ENCODE data around the gene CLEC4G.

GRCh38 chr19:7706955-7707456 lies 24.9 kb downstream of the CLEC4G start:
- TF ChIP-seq ZNF311 (CRISPR knock-in tag; IDR thresholded peaks at IDR 0.05) (no peak), CBX3 (IDR thresholded peaks at IDR 0.05; ENCODE audit: borderline replicate concordance in 1 of 2, low read length in 2 of 2) (no peak), NFYB (IDR thresholded peaks at IDR 0.05; ENCODE audit: extremely low read depth, insufficient read length) (no peak), SRSF1 (IDR thresholded peaks at IDR 0.05; ENCODE audit: low read depth, low read length) (no peak), CCAR2 (IDR thresholded peaks at IDR 0.05; ENCODE audit: low read depth, low read length) (no peak), TCF7 (IDR thresholded peaks at IDR 0.05; ENCODE audit: borderline replicate concordance) (no peak), RCOR1 (IDR thresholded peaks at IDR 0.05; ENCODE audit: borderline replicate concordance in 1 of 2, low read depth in 2 of 2, low read length in 2 of 2) (no peak), RBM34 (IDR thresholded peaks at IDR 0.05; ENCODE audit: borderline replicate concordance, insufficient read depth, low read length) (no peak), PHF21A (IDR thresholded peaks at IDR 0.05; ENCODE audit: borderline replicate concordance, low read depth) (no peak), RFX5 (IDR thresholded peaks at IDR 0.05; ENCODE audit: low read depth, low read length) (no peak)
- TF ChIP-seq, protein P1, sequence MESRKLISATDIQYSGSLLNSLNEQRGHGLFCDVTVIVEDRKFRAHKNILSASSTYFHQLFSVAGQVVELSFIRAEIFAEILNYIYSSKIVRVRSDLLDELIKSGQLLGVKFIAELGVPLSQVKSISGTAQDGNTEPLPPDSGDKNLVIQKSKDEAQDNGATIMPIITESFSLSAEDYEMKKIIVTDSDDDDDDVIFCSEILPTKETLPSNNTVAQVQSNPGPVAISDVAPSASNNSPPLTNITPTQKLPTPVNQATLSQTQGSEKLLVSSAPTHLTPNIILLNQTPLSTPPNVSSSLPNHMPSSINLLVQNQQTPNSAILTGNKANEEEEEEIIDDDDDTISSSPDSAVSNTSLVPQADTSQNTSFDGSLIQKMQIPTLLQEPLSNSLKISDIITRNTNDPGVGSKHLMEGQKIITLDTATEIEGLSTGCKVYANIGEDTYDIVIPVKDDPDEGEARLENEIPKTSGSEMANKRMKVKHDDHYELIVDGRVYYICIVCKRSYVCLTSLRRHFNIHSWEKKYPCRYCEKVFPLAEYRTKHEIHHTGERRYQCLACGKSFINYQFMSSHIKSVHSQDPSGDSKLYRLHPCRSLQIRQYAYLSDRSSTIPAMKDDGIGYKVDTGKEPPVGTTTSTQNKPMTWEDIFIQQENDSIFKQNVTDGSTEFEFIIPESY (CRISPR knock-in tag; IDR thresholded peaks at IDR 0.05), result no peak
- TF ChIP-seq, protein P2, sequence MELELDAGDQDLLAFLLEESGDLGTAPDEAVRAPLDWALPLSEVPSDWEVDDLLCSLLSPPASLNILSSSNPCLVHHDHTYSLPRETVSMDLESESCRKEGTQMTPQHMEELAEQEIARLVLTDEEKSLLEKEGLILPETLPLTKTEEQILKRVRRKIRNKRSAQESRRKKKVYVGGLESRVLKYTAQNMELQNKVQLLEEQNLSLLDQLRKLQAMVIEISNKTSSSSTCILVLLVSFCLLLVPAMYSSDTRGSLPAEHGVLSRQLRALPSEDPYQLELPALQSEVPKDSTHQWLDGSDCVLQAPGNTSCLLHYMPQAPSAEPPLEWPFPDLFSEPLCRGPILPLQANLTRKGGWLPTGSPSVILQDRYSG (tag; conservative IDR thresholded peaks at IDR 0.05; ENCODE audit: low read depth), result no peak
